ENCODE measurements around the gene SPHK1.

Gene SPHK1

DNA sequence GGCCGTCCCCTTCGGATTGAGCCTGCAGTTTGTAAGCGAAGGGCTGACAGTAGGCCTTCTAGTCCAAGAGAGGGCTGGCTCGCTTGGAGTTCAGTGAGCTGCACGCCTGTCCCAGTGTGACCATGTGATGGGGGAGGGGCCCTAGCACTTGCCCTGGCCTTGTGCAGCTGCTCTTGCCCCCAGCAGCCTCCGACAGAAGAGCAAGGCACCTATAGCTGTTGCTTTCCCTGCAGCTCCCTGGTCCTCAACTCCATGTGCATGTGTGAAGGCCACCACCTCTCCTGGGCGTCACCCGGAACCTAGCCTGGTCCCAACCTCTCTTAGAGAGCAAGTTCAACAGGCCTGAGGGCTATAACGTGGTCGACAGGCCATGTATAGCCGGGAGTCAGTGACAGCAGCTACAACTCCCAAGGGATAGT lies 5.6 kb downstream of the SPHK1 start:
- H3K4me2 ChIP-seq (ENCODE audit: low read length) = no peak overlapping the region
- H3K36me3 ChIP-seq (ENCODE audit: insufficient read depth, low read length) = no peaks in the 10 kb centered on the region; the same call in 1 of the 2 replicates
- TF ChIP-seq, protein P1, sequence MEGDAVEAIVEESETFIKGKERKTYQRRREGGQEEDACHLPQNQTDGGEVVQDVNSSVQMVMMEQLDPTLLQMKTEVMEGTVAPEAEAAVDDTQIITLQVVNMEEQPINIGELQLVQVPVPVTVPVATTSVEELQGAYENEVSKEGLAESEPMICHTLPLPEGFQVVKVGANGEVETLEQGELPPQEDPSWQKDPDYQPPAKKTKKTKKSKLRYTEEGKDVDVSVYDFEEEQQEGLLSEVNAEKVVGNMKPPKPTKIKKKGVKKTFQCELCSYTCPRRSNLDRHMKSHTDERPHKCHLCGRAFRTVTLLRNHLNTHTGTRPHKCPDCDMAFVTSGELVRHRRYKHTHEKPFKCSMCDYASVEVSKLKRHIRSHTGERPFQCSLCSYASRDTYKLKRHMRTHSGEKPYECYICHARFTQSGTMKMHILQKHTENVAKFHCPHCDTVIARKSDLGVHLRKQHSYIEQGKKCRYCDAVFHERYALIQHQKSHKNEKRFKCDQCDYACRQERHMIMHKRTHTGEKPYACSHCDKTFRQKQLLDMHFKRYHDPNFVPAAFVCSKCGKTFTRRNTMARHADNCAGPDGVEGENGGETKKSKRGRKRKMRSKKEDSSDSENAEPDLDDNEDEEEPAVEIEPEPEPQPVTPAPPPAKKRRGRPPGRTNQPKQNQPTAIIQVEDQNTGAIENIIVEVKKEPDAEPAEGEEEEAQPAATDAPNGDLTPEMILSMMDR (IDR thresholded peaks at IDR 0.05; ENCODE audit: low read length) = no peak
- no peak for TF ChIP-seq EZH2 (IDR thresholded peaks at IDR 0.05; ENCODE audit: borderline replicate concordance, low read length)
- H3K4me1 ChIP-seq (ENCODE audit: insufficient read depth, low read length, severe bottlenecking) = peaks cover 20% of the 10 kb centered on the region
- no peaks in the 10 kb centered on the region for H3F3A ChIP-seq (ENCODE audit: insufficient read depth, low read length)
- no peak overlapping the region for H2AFZ ChIP-seq (ENCODE audit: low read length)
- no peaks in the 10 kb centered on the region for H3K27me3 ChIP-seq (ENCODE audit: insufficient read depth, low read length)
- no peaks in the 10 kb centered on the region for H3K9me2 ChIP-seq (ENCODE audit: low read depth, low read length)
- H3K9ac ChIP-seq (ENCODE audit: low read length) = no peak overlapping the region
- no peak overlapping the region for H3K4me3 ChIP-seq (ENCODE audit: low read depth, low read length, poor library complexity, severe bottlenecking)
- H4K20me1 ChIP-seq (ENCODE audit: insufficient read depth, low read length) = no peaks in the 10 kb centered on the region
- no peaks in the 10 kb centered on the region for H3K9me3 ChIP-seq (ENCODE audit: low read length)
- H3K79me2 ChIP-seq (ENCODE audit: insufficient read depth, low read length) = no peaks in the 10 kb centered on the region
- H3K27ac ChIP-seq (ENCODE audit: low read depth, low read length, poor library complexity, severe bottlenecking) = no peak overlapping the region

DNA sequence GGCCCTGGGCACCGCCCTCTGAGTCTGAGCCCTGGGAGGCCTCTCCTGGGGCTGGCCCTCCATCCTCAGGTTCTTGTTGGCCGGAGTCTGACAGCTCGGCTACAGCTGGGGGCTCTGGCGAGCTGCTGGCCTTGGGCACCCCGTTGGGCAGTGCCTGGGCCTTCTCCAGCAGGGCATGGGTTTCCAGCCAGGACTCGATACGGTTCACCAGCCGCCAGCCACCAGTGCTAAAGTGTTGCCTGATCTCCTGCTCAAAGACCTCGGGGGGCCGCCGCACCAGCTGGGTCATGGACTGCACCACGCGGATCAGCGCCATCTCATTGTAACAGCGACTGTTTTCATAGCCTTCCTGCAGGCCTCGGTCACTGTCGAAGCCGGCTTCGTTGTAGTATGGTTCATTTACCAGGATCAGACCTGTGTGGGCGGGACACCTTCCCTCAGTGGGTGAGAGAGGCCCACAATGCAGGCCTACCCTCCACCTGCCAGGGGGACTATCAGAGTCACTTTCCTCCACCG lies 6.8 kb downstream of the SPHK1 start:
- TF ChIP-seq, protein P1 (IDR thresholded peaks at IDR 0.05; ENCODE audit: low read length) = no peak
- no peak for TF ChIP-seq EZH2 (IDR thresholded peaks at IDR 0.05; ENCODE audit: borderline replicate concordance, low read length)
- no peaks in the 10 kb centered on the region for H3F3A ChIP-seq (ENCODE audit: insufficient read depth, low read length)
- no peak overlapping the region for H2AFZ ChIP-seq (ENCODE audit: low read length)
- H3K9me3 ChIP-seq (ENCODE audit: low read length) = no peaks in the 10 kb centered on the region
- no peak overlapping the region for H3K27ac ChIP-seq (ENCODE audit: low read depth, low read length, poor library complexity, severe bottlenecking)
- H3K4me3 ChIP-seq (ENCODE audit: low read depth, low read length, poor library complexity, severe bottlenecking) = no peak overlapping the region
- H3K9me2 ChIP-seq (ENCODE audit: low read depth, low read length) = no peaks in the 10 kb centered on the region
- peaks cover 9% of the 10 kb centered on the region for H3K36me3 ChIP-seq (ENCODE audit: insufficient read depth, low read length)
- no peak overlapping the region for H3K4me2 ChIP-seq (ENCODE audit: low read length)
- H3K79me2 ChIP-seq (ENCODE audit: insufficient read depth, low read length) = no peaks in the 10 kb centered on the region
- H3K4me1 ChIP-seq (ENCODE audit: insufficient read depth, low read length, severe bottlenecking) = peaks cover 8% of the 10 kb centered on the region
- no peak overlapping the region for H3K9ac ChIP-seq (ENCODE audit: low read length)
- H3K27me3 ChIP-seq (ENCODE audit: insufficient read depth, low read length) = no peaks in the 10 kb centered on the region
- H4K20me1 ChIP-seq (ENCODE audit: insufficient read depth, low read length) = no peaks in the 10 kb centered on the region

DNA sequence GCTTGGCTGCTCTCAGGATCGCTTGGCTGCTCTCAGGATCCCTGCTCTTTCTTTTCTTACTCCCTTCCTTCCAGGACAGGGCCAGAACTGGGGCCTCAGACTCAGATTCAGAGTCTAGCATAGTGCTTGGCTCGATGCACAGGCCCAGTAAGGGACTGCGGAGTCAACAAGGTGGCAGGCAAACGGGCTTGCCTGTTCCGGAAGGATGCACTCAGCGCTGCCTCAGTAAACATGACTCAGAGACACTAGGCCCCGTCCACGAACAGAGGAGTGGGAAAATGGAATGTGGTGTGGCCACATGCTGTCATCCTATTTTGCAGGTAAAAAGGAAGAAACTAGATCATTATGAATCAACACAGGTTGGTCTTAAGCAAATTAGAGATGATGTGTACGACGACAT lies 9.8 kb downstream of the SPHK1 start:
- Histone ChIP-seq H3K79me2 (ENCODE audit: insufficient read depth, low read length) (no peaks in the 10 kb centered on the region), H3K4me2 (ENCODE audit: low read length) (no peak overlapping the region), H2AFZ (ENCODE audit: low read length) (no peak overlapping the region), H3K9me3 (ENCODE audit: low read length) (no peaks in the 10 kb centered on the region), H3K9ac (ENCODE audit: low read length) (no peak overlapping the region), H3K36me3 (ENCODE audit: insufficient read depth, low read length) (peaks cover 32% of the 10 kb centered on the region), H3K4me3 (ENCODE audit: low read depth, low read length, poor library complexity, severe bottlenecking) (no peak overlapping the region), H3K27ac (ENCODE audit: low read depth, low read length, poor library complexity, severe bottlenecking) (no peak overlapping the region), H3K27me3 (ENCODE audit: insufficient read depth, low read length) (no peaks in the 10 kb centered on the region), H4K20me1 (ENCODE audit: insufficient read depth, low read length) (no peaks in the 10 kb centered on the region), H3K4me1 (ENCODE audit: insufficient read depth, low read length, severe bottlenecking) (no peaks in the 10 kb centered on the region), H3F3A (ENCODE audit: insufficient read depth, low read length) (no peaks in the 10 kb centered on the region), H3K9me2 (ENCODE audit: low read depth, low read length) (no peaks in the 10 kb centered on the region)
- TF ChIP-seq, protein P1 (IDR thresholded peaks at IDR 0.05; ENCODE audit: low read length) = no peak
- no peak for TF ChIP-seq EZH2 (IDR thresholded peaks at IDR 0.05; ENCODE audit: borderline replicate concordance, low read length)

Measured in OCI-LY1 (cell line).